HG03097 (cell line): ENCODE data around the gene SLC2A5.
"Not testable (repeated sequence)": the region's sequence is repeated elsewhere in the genome, so short reads cannot be mapped to it uniquely, and the experiment has no call there.

Experiments
- ATAC-seq: cut with Tn5 transposase; IDR thresholded peaks from one replicate; pipeline ENCODE4 v1.9.1; 2021; ENCODE audit not compliant: unreplicated experiment, low FRiP score

Gene SLC2A5

DNA sequence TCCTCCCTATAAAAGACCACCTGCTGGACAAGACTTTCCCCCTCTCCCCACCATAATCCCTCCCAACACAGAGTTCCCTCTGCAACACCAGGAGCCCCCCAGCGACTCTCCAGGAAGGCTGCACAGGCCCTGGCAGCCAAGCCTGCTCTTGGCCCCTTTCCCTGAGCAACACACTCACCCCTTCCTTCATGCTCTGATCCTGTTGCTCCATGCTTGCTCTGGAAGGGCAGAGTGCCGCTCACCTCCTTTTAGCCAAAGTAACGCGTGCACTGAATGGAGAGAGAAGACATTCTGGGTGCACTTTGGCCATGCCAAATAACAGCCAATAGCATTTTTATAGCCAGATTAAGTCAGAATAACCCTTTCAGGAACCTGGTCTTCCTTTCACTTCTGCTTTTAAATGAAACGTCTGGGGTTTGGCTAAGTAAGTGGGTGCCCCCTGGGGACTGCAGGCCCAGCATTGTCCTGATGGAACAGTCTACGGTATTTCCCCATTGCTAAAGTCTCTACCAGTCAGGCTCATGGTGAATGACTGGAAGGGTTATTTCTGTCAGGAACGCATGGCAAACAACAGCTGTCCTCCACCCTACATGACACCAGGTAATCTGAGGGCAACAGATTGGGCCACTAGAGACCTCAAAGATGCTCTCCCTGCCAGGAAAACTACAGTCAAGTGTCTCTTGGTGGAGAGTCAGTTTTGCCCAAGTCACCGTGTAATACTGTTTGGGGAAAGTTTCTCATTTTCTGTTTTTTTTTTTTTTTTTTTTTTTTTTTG is at the start of gene SLC2A5:
SLC2A5 (minus strand) TSS at position 310 of the 775 bp plus-strand sequence; CDS start at position 211, 99 bp downstream.
- ATAC-seq = peak; percentile 77

- ATAC-seq = no peak
These were observed 48.8 kb upstream of the SLC2A5 start for GRCh38 chr1:9118186-9118585.

DNA sequence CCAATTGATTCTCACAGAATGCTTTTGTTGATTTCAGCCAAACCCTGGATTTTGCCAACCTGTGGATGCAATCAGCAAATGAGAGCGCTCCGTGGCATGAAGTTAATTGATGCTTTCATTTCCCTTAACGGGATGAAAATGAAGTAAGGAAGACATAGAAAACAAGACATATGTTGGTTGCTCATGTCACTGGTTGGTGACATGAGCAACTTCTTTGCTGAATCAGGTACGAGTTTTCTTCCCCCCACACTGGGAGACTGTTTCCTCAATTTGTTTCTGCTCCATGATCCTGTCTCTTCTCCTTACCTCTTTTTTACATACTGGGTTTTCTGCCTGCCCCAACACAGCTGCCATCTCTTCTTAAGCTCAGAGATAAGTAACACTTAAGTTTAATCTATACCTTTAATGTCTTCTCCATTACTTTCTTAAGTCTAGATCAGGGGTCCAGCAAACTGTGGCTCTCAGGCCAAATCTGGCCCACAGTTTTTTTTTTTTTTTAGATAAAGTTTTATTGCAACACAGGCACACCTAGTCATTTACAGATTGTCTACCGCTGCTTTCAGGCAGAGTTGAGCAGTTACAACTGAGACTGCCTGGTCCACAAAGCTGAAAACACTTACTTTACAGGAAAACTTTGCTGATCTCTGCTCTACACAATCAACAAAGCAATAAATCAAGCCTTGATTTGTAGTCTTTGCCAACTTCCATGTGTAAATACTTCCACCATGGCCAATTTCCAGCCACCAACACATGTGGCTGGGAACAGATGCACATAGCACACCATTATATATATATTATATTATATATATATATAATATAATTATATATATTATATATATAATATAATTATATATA is 46.1 kb upstream of the SLC2A5 start:
- ATAC-seq = no peak

GRCh38 chr1:9112961-9113880 is 43.8 kb upstream of the SLC2A5 start:
- no peak for ATAC-seq

DNA sequence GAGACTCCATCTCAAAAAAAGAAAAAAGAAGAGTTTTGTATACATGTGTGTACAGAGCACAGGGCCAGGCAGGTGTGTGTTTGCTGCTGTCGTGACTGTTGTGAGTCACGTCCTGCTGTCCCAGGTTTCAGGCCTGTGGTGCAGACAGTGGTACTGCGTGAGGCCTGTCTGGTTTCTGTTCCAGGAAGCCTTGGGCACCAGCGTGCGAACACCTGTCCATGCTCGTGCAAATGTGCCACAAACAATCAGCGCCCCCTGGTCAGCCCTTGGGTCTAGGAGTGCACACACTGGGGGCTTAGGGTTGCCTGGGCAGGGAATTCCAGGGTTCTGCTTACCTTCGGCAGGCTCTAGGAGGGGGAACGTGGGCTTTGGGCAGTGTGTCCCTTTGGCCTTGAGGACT is 42.5 kb upstream of the SLC2A5 start:
- ATAC-seq = no peak

- ATAC-seq = no peak
These were observed 41.9 kb upstream of the SLC2A5 start for GRCh38 chr1:9111357-9111691.

DNA sequence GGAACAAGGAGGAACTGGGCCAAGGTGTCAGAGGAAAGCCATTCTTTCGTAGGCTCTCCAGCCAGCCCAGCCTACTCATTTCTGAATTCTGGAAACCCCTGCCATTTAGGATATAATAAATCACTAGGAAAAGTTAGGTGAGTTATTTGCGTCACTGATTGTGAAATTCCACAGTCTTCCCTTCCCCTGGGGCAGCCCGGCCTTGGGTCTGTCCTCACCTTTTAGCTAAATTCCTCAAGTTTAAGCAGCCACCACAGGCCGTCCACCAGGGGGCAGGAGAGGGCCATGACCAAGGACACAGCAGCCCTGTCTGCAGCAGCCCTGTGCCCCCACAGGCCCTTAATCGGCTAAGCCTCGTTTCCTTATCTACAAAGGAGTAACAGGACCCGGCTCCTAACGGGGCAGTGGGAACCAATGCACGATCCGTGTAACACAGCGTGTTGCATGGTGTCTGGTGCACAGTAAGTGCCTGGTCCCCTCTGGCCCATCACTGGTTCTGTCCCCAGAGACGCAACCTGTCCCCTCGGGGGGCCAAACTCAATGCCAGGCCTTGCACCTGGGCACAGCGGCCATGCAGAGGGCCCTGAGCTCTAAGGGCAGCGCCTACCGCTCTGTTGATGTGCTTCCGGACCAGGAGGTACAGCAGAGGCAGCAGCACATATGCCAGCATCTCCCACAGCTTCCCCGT is 41.4 kb upstream of the SLC2A5 start:
- no peak for ATAC-seq

DNA sequence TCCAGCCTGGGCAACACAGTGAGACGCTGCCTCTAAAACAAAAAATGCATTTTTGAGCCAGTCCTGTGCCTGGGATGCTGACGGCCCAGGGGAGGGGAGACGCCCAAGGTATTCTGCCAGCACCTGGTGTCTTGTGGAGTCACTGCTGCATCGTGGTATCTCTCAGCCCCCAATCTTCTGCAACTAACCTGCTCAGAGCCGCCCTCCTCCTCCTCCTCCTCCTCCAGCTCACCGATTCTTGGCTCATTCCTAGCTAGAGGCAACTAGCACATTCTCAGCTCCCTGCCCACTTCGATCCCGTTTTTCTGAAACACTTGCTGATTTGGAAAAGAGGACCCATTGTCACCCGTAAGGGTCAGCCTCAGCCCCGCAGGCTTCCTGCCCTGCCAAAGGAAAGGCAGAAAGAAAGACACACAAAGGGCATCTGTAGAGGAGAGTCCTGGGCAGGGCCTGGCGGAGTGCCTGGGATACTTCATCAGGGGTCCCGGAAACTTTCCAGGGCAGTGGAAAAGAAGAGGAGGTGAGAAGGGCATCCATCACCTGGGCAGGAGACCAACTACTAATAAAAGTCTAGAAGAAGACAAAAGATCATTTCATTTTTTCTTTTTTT is 38.7 kb upstream of the SLC2A5 start:
- no peak for ATAC-seq

DNA sequence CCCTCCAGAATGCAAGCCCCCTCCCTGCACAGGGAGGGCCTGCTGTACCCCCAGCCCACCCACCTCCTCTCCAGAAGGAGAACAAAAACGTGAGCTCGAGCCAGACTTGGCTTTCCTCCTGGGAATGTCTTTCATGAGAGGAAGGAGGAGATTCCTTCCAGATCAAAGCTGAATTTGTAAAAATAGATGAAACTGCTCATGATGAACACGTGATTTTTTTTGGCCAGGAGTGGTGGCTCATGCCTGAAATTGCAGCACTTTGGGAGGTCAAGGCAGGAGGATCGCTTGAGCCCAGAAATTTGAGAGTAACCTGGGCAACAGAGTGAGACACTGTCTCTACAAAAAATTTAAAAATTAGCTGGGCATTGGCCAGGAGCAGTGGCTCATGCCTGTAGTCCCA is 37.7 kb upstream of the SLC2A5 start:
- ATAC-seq = no peak

DNA sequence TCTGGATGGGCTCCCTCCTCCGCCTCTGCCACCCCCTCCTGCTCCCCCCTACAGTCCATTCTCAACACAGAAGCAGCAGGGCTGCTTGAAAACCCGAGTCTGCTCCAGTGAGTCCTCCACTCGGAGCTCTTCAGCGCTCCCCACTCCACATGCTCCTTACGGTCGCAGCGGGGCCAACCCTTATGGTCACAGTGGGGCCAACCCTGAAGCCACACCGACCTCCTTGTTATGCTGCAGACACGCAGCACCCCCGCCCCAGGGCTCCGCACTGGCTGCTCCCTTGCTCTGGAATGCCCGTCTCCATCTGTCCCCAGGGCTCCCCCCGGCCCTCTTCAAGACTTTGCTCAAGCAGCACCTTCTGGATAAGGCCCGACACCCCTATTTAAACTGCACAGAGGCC is 36.9 kb upstream of the SLC2A5 start:
- no peak for ATAC-seq

DNA sequence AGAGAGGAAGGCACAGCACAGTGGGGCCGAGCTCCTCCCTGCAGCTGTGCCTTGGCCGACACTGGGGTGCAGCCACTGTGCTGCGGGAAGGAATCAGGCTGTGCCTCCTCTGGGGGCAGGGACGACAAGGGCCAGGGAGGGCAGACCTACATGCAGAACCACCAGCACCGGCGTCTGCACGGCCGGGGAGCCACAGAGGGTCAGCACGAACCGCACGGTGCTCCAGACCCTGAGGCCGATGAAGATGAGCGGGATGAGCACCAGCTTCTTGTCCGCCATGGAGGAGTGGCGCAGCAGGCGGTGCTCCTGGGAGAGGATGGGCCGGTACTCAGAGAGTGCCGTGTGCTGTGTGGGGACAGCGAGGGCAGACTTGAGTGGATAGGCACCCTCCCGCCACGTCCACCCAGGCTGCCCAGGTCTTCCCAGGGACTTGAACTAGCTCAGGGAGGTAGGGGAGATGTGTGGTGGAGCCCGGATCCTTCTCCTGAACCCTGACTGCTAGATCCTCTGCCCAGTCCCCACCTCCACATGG is 36.0 kb upstream of the SLC2A5 start:
- no peak for ATAC-seq

DNA sequence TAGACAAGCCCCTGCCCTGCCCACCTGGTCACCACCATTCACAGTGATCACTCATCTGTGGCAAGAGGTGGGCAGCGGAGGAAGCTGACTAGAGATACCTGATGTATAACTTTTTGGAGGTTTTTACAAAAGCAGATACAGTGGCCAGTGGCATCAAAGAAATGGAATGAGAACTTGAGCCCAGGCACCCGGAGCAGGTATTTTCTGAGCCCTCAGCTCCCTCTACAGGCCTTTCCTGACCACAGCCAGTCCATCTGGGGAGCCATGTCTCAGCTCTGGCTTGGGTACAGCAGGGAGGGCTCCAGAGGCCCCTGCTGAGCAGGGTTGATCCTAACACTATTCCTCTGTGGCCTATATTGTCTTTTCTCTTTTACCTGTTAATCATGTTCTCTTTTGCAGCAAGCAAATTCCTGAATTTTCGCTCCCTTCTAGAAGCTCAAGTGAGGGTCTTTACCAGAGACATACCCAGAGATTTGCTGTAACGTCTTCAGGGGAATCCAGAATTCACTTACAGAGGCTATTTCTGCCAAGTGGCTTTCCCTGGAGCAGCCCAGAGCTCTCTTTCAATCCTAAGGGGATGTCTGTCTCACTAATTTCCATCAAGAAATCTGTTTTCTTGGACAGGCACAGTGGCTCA is 32.2 kb upstream of the SLC2A5 start:
- no peak for ATAC-seq

DNA sequence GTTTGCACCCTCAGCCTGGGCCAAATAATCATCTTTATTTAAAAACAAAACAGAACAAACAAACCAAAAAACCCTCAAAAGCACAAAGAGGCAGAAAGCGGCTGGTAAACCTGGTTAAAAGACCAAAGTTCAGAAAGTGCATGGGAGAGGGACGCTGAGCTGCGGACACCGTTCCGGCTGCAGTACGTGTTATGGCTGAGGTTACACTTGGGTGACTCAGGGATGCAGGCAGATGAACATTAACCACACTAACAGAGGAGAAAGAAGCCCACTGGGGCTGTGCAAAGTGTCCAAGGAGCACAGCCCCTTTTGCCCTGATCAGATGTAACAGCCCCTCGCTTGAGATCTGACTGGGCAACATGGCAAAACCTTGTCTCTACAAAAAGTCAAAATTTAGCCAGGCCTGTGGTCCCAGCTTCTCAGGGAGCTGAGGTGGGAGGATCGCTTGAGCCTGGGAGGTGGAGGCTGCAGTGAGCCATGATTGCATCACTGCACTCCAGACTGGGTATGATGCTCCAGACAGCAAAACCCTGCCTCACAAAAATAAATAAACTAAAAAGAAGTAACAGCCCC is 31.1 kb upstream of the SLC2A5 start:
- ATAC-seq = no peak

GRCh38 chr1:9099555-9099954 is 30.1 kb upstream of the SLC2A5 start:
- ATAC-seq = no peak

DNA sequence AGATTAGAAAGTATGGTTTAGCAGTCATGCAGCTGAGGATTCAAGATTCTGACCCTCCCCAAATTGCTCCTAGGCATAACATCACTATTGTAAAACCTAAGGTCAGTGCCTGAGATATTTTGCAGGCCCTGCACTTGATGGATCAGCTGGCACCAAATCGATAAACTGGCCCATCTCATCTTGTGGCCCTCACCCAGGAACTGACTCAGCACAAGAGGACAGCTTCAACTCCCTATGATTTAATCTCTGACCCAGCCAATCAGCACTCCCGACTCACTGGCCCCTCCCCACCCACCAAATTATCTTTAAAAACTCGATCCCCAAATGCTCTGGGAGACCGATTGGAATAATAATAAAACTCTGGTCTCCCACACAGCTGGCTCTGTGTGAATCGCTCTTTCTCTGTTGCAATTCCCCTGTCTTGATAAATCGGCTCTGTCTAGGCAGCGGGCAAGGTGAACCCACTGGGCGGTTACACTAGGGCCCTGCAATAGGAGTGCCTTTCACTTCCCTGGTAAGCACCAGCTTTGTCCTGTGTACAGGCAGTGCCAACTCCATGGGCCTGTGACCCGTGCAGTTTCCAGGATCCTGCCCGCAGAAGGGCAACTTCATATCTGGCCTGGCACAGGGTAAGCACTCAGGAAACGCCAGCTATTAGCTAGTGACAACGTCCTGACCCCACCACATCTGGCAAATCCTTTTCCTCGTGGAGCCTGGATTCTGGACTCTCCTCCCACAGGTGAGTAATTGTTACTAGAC is 28.7 kb upstream of the SLC2A5 start:
- ATAC-seq = no peak

- no peak for ATAC-seq
These were observed 26.4 kb upstream of the SLC2A5 start for GRCh38 chr1:9095818-9096217.

GRCh38 chr1:9093996-9094595 is 24.7 kb upstream of the SLC2A5 start:
- ATAC-seq = not testable (repeated sequence)

GRCh38 chr1:9093581-9093980 is 24.1 kb upstream of the SLC2A5 start:
- no peak for ATAC-seq
